ENCODE measurements around the gene BBOF1.

The BBOF1 gene

GRCh38 chr14:74049876-74050495, 30.8 kb downstream of the BBOF1 start:
- Histone ChIP-seq H3K9me3 (ENCODE audit: control insufficient read depth, insufficient read depth, low read length) (no peaks in the 10 kb centered on the region), H3K9ac (ENCODE audit: low read depth, low read length) (no peak overlapping the region), H3K4me1 (ENCODE audit: insufficient read depth, low read length) (no peaks in the 10 kb centered on the region), H3K36me3 (ENCODE audit: insufficient read depth, low read length) (no peaks in the 10 kb centered on the region)

GRCh38 chr14:74062809-74063150, 43.6 kb downstream of the BBOF1 start:
- H3K9ac ChIP-seq (ENCODE audit: low read depth, low read length), result no peak overlapping the region

GRCh38 chr14:74064426-74064825, 45.3 kb downstream of the BBOF1 start:
- Histone ChIP-seq H3K9ac (ENCODE audit: low read depth, low read length) (no peak overlapping the region), H3K9me3 (ENCODE audit: control insufficient read depth, insufficient read depth, low read length) (no peaks in the 10 kb centered on the region), H3K4me1 (ENCODE audit: insufficient read depth, low read length) (no peaks in the 10 kb centered on the region), H3K36me3 (ENCODE audit: insufficient read depth, low read length) (0 out of 2 replicates have a peak, but pooled peaks cover 2% of the 10 kb centered on the region)

More at GRCh38 chr14:74062809-74063150, 43.6 kb downstream of the BBOF1 start:
- 0 out of 2 replicates have a peak, but pooled peaks cover 2% of the 10 kb centered on the region for H3K36me3 ChIP-seq (ENCODE audit: insufficient read depth, low read length)
- H3K4me1 ChIP-seq (ENCODE audit: insufficient read depth, low read length), result no peaks in the 10 kb centered on the region
- no peaks in the 10 kb centered on the region for H3K9me3 ChIP-seq (ENCODE audit: control insufficient read depth, insufficient read depth, low read length)

- Histone ChIP-seq H3K4me1 (ENCODE audit: insufficient read depth, low read length) (no peaks in the 10 kb centered on the region), H3K9me3 (ENCODE audit: control insufficient read depth, insufficient read depth, low read length) (no peaks in the 10 kb centered on the region), H3K36me3 (ENCODE audit: insufficient read depth, low read length) (0 out of 2 replicates have a peak, but pooled peaks cover 2% of the 10 kb centered on the region), H3K9ac (ENCODE audit: low read depth, low read length) (no peak overlapping the region)
These were observed 45.7 kb downstream of the BBOF1 start for GRCh38 chr14:74064883-74065282.

GRCh38 chr14:74065746-74066575, 46.8 kb downstream of the BBOF1 start:
- Histone ChIP-seq H3K36me3 (ENCODE audit: insufficient read depth, low read length) (0 out of 2 replicates have a peak, but pooled peaks cover 2% of the 10 kb centered on the region), H3K9ac (ENCODE audit: low read depth, low read length) (no peak overlapping the region), H3K9me3 (ENCODE audit: control insufficient read depth, insufficient read depth, low read length) (no peaks in the 10 kb centered on the region), H3K4me1 (ENCODE audit: insufficient read depth, low read length) (no peaks in the 10 kb centered on the region)

GRCh38 chr14:74077401-74077800, 58.3 kb downstream of the BBOF1 start:
- H3K36me3 ChIP-seq (ENCODE audit: insufficient read depth, low read length), result peaks cover 2% of the 10 kb centered on the region; the same call in 1 of the 2 replicates
- H3K4me1 ChIP-seq (ENCODE audit: insufficient read depth, low read length), result no peaks in the 10 kb centered on the region
- H3K9ac ChIP-seq (ENCODE audit: low read depth, low read length), result no peak overlapping the region
- no peaks in the 10 kb centered on the region for H3K9me3 ChIP-seq (ENCODE audit: control insufficient read depth, insufficient read depth, low read length)

GRCh38 chr14:74080820-74081460, 61.8 kb downstream of the BBOF1 start:
- no peak overlapping the region for H3K9ac ChIP-seq (ENCODE audit: low read depth, low read length)
- H3K36me3 ChIP-seq (ENCODE audit: insufficient read depth, low read length), result no peaks in the 10 kb centered on the region
- H3K9me3 ChIP-seq (ENCODE audit: control insufficient read depth, insufficient read depth, low read length), result no peaks in the 10 kb centered on the region
- H3K4me1 ChIP-seq (ENCODE audit: insufficient read depth, low read length), result 0 out of 2 replicates have a peak, but pooled peaks cover 3% of the 10 kb centered on the region

GRCh38 chr14:74081491-74081890, 62.3 kb downstream of the BBOF1 start:
- Histone ChIP-seq H3K4me1 (ENCODE audit: insufficient read depth, low read length) (0 out of 2 replicates have a peak, but pooled peaks cover 5% of the 10 kb centered on the region), H3K36me3 (ENCODE audit: insufficient read depth, low read length) (no peaks in the 10 kb centered on the region), H3K9me3 (ENCODE audit: control insufficient read depth, insufficient read depth, low read length) (no peaks in the 10 kb centered on the region), H3K9ac (ENCODE audit: low read depth, low read length) (no peak overlapping the region)

- no peaks in the 10 kb centered on the region for H3K9me3 ChIP-seq (ENCODE audit: control insufficient read depth, insufficient read depth, low read length)
- peak overlapping the region; percentile 81; the same call in 1 of the 2 replicates for H3K9ac ChIP-seq (ENCODE audit: low read depth, low read length)
- no peaks in the 10 kb centered on the region for H3K36me3 ChIP-seq (ENCODE audit: insufficient read depth, low read length)
- 0 out of 2 replicates have a peak, but pooled peaks cover 5% of the 10 kb centered on the region for H3K4me1 ChIP-seq (ENCODE audit: insufficient read depth, low read length)
These were observed 64.0 kb downstream of the BBOF1 start for GRCh38 chr14:74083161-74083560.

GRCh38 chr14:74083784-74084276, 64.7 kb downstream of the BBOF1 start:
- Histone ChIP-seq H3K9me3 (ENCODE audit: control insufficient read depth, insufficient read depth, low read length) (no peaks in the 10 kb centered on the region), H3K36me3 (ENCODE audit: insufficient read depth, low read length) (no peaks in the 10 kb centered on the region), H3K4me1 (ENCODE audit: insufficient read depth, low read length) (0 out of 2 replicates have a peak, but pooled peaks cover 5% of the 10 kb centered on the region), H3K9ac (ENCODE audit: low read depth, low read length) (peak overlapping the region; percentile 81)

GRCh38 chr14:74084277-74085046, 65.3 kb downstream of the BBOF1 start, which contains the start of the genes ALDH6A1 and LIN52:
TSS of gene ALDH6A1 (minus strand) at chr14:74084453. CDS start at chr14:74084394, 59 bp downstream.
TSS of gene LIN52 (plus strand) at chr14:74084956. CDS start at chr14:74084975, 19 bp downstream.
- 0 out of 2 replicates have a peak, but pooled peaks cover 5% of the 10 kb centered on the region for H3K4me1 ChIP-seq (ENCODE audit: insufficient read depth, low read length)
- H3K36me3 ChIP-seq (ENCODE audit: insufficient read depth, low read length), result no peaks in the 10 kb centered on the region
- no peaks in the 10 kb centered on the region for H3K9me3 ChIP-seq (ENCODE audit: control insufficient read depth, insufficient read depth, low read length)
- H3K9ac ChIP-seq (ENCODE audit: low read depth, low read length), result peak within 1 kb of the TSS; percentile 90

- H3K9me3 ChIP-seq (ENCODE audit: control insufficient read depth, insufficient read depth, low read length), result no peaks in the 10 kb centered on the region
- peak overlapping the region; percentile 90 for H3K9ac ChIP-seq (ENCODE audit: low read depth, low read length)
- H3K36me3 ChIP-seq (ENCODE audit: insufficient read depth, low read length), result no peaks in the 10 kb centered on the region
These were observed 66.0 kb downstream of the BBOF1 start for GRCh38 chr14:74085047-74085637.

GRCh38 chr14:74085828-74086227, 66.7 kb downstream of the BBOF1 start:
- Histone ChIP-seq H3K9ac (ENCODE audit: low read depth, low read length) (peak overlapping the region; percentile 90), H3K9me3 (ENCODE audit: control insufficient read depth, insufficient read depth, low read length) (no peaks in the 10 kb centered on the region), H3K36me3 (ENCODE audit: insufficient read depth, low read length) (no peaks in the 10 kb centered on the region), H3K4me1 (ENCODE audit: insufficient read depth, low read length) (0 out of 2 replicates have a peak, but pooled peaks cover 5% of the 10 kb centered on the region)

More at GRCh38 chr14:74085047-74085637, 66.0 kb downstream of the BBOF1 start:
- H3K4me1 ChIP-seq (ENCODE audit: insufficient read depth, low read length), result 0 out of 2 replicates have a peak, but pooled peaks cover 5% of the 10 kb centered on the region

Data from ES-I3 (cell line).